Measurements from ENCODE around the gene SLC39A1. TPM values are rescaled to one million over a fixed set of nuclear protein-coding genes. Genes with fewer than 3 reads are reported as not detected.

Gene SLC39A1
- total RNA-seq, 2 experiments from 2014 or later = 41.6 to 44.2 TPM

- DNase-seq (ENCODE audit: low spot score) = no peak
- TF ChIP-seq CTCF (conservative IDR thresholded peaks at IDR 0.05; ENCODE audit: low read length) = no peak
- TF ChIP-seq EZH2phosphoT487 (IDR thresholded peaks at IDR 0.05; ENCODE audit: borderline replicate concordance, low read depth, low read length) = no peak
- Histone ChIP-seq H3K4me1 (ENCODE audit: insufficient read depth, low read length, poor library complexity, severe bottlenecking) (peaks cover 4% of the 10 kb centered on the region), H3K27ac (ENCODE audit: low read depth, low read length, poor library complexity, severe bottlenecking) (no peak overlapping the region), H3K4me2 (ENCODE audit: low read length) (no peak overlapping the region), H3K9me2 (ENCODE audit: insufficient read depth, low read length) (no peaks in the 10 kb centered on the region), H2AFZ (ENCODE audit: low read length) (no peak overlapping the region), H3K79me2 (ENCODE audit: insufficient read depth, low read depth, low read length) (peaks cover 10% of the 10 kb centered on the region), H4K20me1 (ENCODE audit: insufficient read depth, low read length) (no peaks in the 10 kb centered on the region), H3K4me3 (ENCODE audit: low read depth, low read length, poor library complexity, severe bottlenecking) (no peak overlapping the region), H3K9me3 (ENCODE audit: low read length) (no peaks in the 10 kb centered on the region), H3K36me3 (ENCODE audit: insufficient read depth, low read length) (peaks cover 90% of the 10 kb centered on the region)
- POLR2A ChIA-PET = interaction anchor here (0.8 kb wide), 1 partner anchor 16 kb away, joined by 3 read pairs; the partner anchor contains the start of gene GATAD2B
- BruUV-seq (replicated peaks) = no TSS peak
- intact Hi-C loops (cut with micrococcal nuclease; ENCODE audit: unreplicated experiment) = no loop called here
- CTCF ChIA-PET (ENCODE audit: unreplicated experiment) = no interaction called here
Measured at GRCh38 chr1:153938996-153939395, 24.3 kb downstream of the SLC39A1 start.

- BruUV-seq (replicated peaks) = no TSS peak
- TF ChIP-seq CTCF (conservative IDR thresholded peaks at IDR 0.05; ENCODE audit: low read length) = no peak
- no peak for TF ChIP-seq EZH2phosphoT487 (IDR thresholded peaks at IDR 0.05; ENCODE audit: borderline replicate concordance, low read depth, low read length)
- ChIA-PET CTCF (ENCODE audit: unreplicated experiment) (no interaction called here), POLR2A (no interaction called here)
- H3K4me1 ChIP-seq (ENCODE audit: insufficient read depth, low read length, poor library complexity, severe bottlenecking) = no peaks in the 10 kb centered on the region
- intact Hi-C loops (cut with micrococcal nuclease; ENCODE audit: unreplicated experiment) = no loop called here
- peaks cover 93% of the 10 kb centered on the region for H3K36me3 ChIP-seq (ENCODE audit: insufficient read depth, low read length)
- no peaks in the 10 kb centered on the region for H3K79me2 ChIP-seq (ENCODE audit: insufficient read depth, low read depth, low read length)
- no peaks in the 10 kb centered on the region for H3K9me3 ChIP-seq (ENCODE audit: low read length)
- DNase-seq (ENCODE audit: low spot score) = no peak
- H3K4me3 ChIP-seq (ENCODE audit: low read depth, low read length, poor library complexity, severe bottlenecking) = no peak overlapping the region
- H3K4me2 ChIP-seq (ENCODE audit: low read length) = no peak overlapping the region
- H4K20me1 ChIP-seq (ENCODE audit: insufficient read depth, low read length) = no peaks in the 10 kb centered on the region
- no peak overlapping the region for H2AFZ ChIP-seq (ENCODE audit: low read length)
- no peaks in the 10 kb centered on the region for H3K9me2 ChIP-seq (ENCODE audit: insufficient read depth, low read length)
- H3K27ac ChIP-seq (ENCODE audit: low read depth, low read length, poor library complexity, severe bottlenecking) = no peak overlapping the region
Measured at GRCh38 chr1:153937331-153937730, 26.0 kb downstream of the SLC39A1 start.

- H3K79me2 ChIP-seq (ENCODE audit: insufficient read depth, low read depth, low read length) = no peaks in the 10 kb centered on the region
- no peaks in the 10 kb centered on the region for H3K9me2 ChIP-seq (ENCODE audit: insufficient read depth, low read length)
- H3K4me3 ChIP-seq (ENCODE audit: low read depth, low read length, poor library complexity, severe bottlenecking) = no peak overlapping the region
- H3K4me1 ChIP-seq (ENCODE audit: insufficient read depth, low read length, poor library complexity, severe bottlenecking) = no peaks in the 10 kb centered on the region
- no peak overlapping the region for H2AFZ ChIP-seq (ENCODE audit: low read length)
- peaks cover 86% of the 10 kb centered on the region for H3K36me3 ChIP-seq (ENCODE audit: insufficient read depth, low read length)
- intact Hi-C loops (cut with micrococcal nuclease; ENCODE audit: unreplicated experiment) = no loop called here
- CTCF ChIA-PET (ENCODE audit: unreplicated experiment) = no interaction called here
- no peak overlapping the region for H3K27ac ChIP-seq (ENCODE audit: low read depth, low read length, poor library complexity, severe bottlenecking)
- no peaks in the 10 kb centered on the region for H3K9me3 ChIP-seq (ENCODE audit: low read length)
- POLR2A ChIA-PET = no interaction called here
- no peak for DNase-seq (ENCODE audit: low spot score)
- no peaks in the 10 kb centered on the region for H4K20me1 ChIP-seq (ENCODE audit: insufficient read depth, low read length)
- no peak overlapping the region for H3K4me2 ChIP-seq (ENCODE audit: low read length)
- no peak for TF ChIP-seq CTCF (conservative IDR thresholded peaks at IDR 0.05; ENCODE audit: low read length)
- TF ChIP-seq EZH2phosphoT487 (IDR thresholded peaks at IDR 0.05; ENCODE audit: borderline replicate concordance, low read depth, low read length) = no peak
- BruUV-seq (replicated peaks) = no TSS peak
Measured at GRCh38 chr1:153936011-153936802, 27.1 kb downstream of the SLC39A1 start.
